NT2/D1 (cell line): Measurements from ENCODE around the gene GLYAT.

Source experiments
- SUZ12 ChIP-seq: IDR thresholded peaks from 2 replicates; pipeline ENCODE4 v1.6.1; 2011; ENCODE audit not compliant: insufficient read length, insufficient read depth; ENCODE audit errors: extremely low read depth
- YY1 ChIP-seq: IDR thresholded peaks from 2 replicates; pipeline ENCODE4 v1.6.1; 2011; ENCODE audit not compliant: insufficient read length, insufficient read depth
- ZNF274 ChIP-seq: IDR thresholded peaks from 2 replicates; pipeline ENCODE4 v1.6.1; 2011; ENCODE audit warnings: mild to moderate bottlenecking, low read depth, low read length

DNA sequence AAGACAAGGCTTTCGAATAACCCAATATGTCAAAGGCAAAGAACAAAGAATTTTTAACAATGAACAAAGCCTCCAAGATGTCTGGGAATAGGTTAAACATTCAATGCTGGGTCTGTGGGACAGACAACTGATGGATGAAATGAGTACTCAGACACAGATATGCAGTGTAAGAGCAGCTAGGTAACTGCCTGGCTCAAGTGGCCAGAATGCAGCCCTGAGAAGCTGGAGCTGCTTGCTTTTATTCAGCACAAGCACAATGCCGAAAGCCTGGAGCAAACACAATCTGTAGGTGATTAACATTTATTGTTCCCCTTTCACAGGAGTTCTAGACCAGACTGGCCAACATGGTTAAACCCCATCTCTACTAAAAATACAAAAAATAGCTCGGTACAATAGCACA, 24.0 kb downstream of the GLYAT start:
- TF ChIP-seq YY1 = no peak
- TF ChIP-seq SUZ12 = no peak
- no peak for TF ChIP-seq ZNF274
